HepG2 (cell line): Measurements from ENCODE around the gene MAP7D3. TPM values are rescaled to one million over a fixed set of nuclear protein-coding genes. Genes with fewer than 3 reads are reported as not detected.
"Not testable (repeated sequence)": the region's sequence is repeated elsewhere in the genome, so short reads cannot be mapped to it uniquely, and the experiment has no call there.

ENCODE experiments used
- ATAC-seq: fragments of 200-7000 bp; cut with Tn5 transposase; 3 replicates; pipeline ENCODE4 v1.9.1; 2020; ENCODE audit warnings: mild to moderate bottlenecking, moderate library complexity
- BruUV-seq: library from RNA; stranded (reverse); fragments of 400-500 nt; replicated peaks from 2 replicates; lab custom pipeline; 2021; lab: Mats Ljungman, UMichigan
- CTCF ChIA-PET: fragments of 300-600 bp; formaldehyde crosslinking; extraction: SDS; loops from one replicate; lab custom pipeline; 2021; ENCODE audit warnings: low total read pairs, inconsistent platforms, low intra/inter-chr PET ratio; lab: Yijun Ruan, JAX
- POLR2A ChIA-PET: fragments of 350-600 bp; sonication (Branson Sonifier 250); formaldehyde crosslinking; loops from one replicate; lab custom pipeline; 2020; ENCODE audit warnings: antibody characterized with exemption, inconsistent platforms; lab: Yijun Ruan, JAX
- DNase-seq: peaks from one replicate; pipeline ENCODE4 v3.0.0-alpha.2; 2015; ENCODE audit warnings: low spot score
- FAIRE-seq: peaks from 3 replicates; lab custom pipeline; 2011; peaks lifted over from hg19 to GRCh38; lab: Jason Lieb, UNC
- H2AFZ ChIP-seq: one replicate; pipeline ENCODE4 v1.6.1; 2011; ENCODE audit warnings: low read length, inconsistent platforms
- H3K27ac ChIP-seq: fragments of 300-600 bp; 3 replicates; pipeline ENCODE4 v1.8.0; 2011; ENCODE audit warnings: mixed run types, mild to moderate bottlenecking, mixed read lengths, low read length, inconsistent platforms; ENCODE audit not compliant: insufficient read depth; ENCODE audit errors: extremely low read length
- H3K27me3 ChIP-seq, 2 experiments: fragments of 200-600 bp in 1 of 2; 2 replicates in 1 of 2; 3 replicates in 1 of 2; pipeline versions ENCODE4 v1.6.0 to v1.8.0; 2011; ENCODE audit warnings: low read length in 2 of 2, mild to moderate bottlenecking in 2 of 2, moderate library complexity in 2 of 2, inconsistent platforms in 1 of 2; ENCODE audit not compliant: insufficient read depth in 2 of 2, control insufficient read depth in 1 of 2
- H3K36me3 ChIP-seq, 2 experiments: fragments of 200-600 bp in 1 of 2; replicated peaks in 1 of 2; 2 replicates in 1 of 2; 3 replicates in 1 of 2; pipeline versions ENCODE4 v1.5.1 to v1.8.0; 2011; ENCODE audit warnings: low read length in 2 of 2, inconsistent platforms in 1 of 2; ENCODE audit not compliant: insufficient read depth in 2 of 2, control insufficient read depth in 1 of 2
- H3K4me1 ChIP-seq: 2 replicates; pipeline ENCODE4 v1.5.1; 2012; ENCODE audit warnings: low read length, inconsistent platforms; ENCODE audit not compliant: insufficient read depth
- H3K4me2 ChIP-seq: 2 replicates; pipeline ENCODE4 v1.6.0; 2011; ENCODE audit warnings: low read depth, low read length, inconsistent platforms
- H3K4me3 ChIP-seq, 3 experiments: fragments of 200-600 bp in 1 of 3; sonication (generic), shearing (Covaris generic) in 1 of 3; replicated peaks in 1 of 3; 2 replicates each; pipeline ENCODE4 v1.5.1; 2011 to 2016; ENCODE audit warnings: low read length in 3 of 3, inconsistent platforms in 2 of 3, low read depth in 2 of 3, mild to moderate bottlenecking in 2 of 3, control low read depth in 1 of 3, mixed read lengths in 1 of 3; ENCODE audit not compliant: insufficient read depth in 1 of 3
- H3K79me2 ChIP-seq: one replicate; pipeline ENCODE4 v1.6.1; 2011; ENCODE audit warnings: low read length, inconsistent platforms; ENCODE audit not compliant: insufficient read depth
- H3K9ac ChIP-seq: 2 replicates; pipeline ENCODE4 v1.6.0; 2011; ENCODE audit warnings: mild to moderate bottlenecking, low read depth, low read length, inconsistent platforms; ENCODE audit not compliant: insufficient read depth
- H3K9me3 ChIP-seq: 2 replicates; pipeline ENCODE4 v1.5.1; 2012; ENCODE audit warnings: mild to moderate bottlenecking, low read length
- H4K20me1 ChIP-seq: 2 replicates; pipeline ENCODE4 v1.6.0; 2011; ENCODE audit warnings: inconsistent platforms, mild to moderate bottlenecking, low read length, moderate library complexity; ENCODE audit not compliant: insufficient read depth
- JUND ChIP-seq: sonication (generic); formaldehyde crosslinking; IDR thresholded peaks from 2 replicates; pipeline ENCODE4 v1.8.0; 2022; ENCODE audit warnings: mild to moderate bottlenecking, missing genetic modification reagents
- MIER2 ChIP-seq: IDR thresholded peaks from 2 replicates; pipeline ENCODE4 v1.6.1; 2016; ENCODE audit warnings: missing biosample characterization, missing genetic modification reagents
- MZF1 ChIP-seq: sonication (generic); formaldehyde crosslinking; IDR thresholded peaks from 2 replicates; pipeline ENCODE4 v1.8.1; 2023; ENCODE audit warnings: mild to moderate bottlenecking, missing genetic modification reagents, borderline replicate concordance
- RBAK ChIP-seq: sonication (generic); formaldehyde crosslinking; IDR thresholded peaks from 2 replicates; pipeline ENCODE4 v1.5.1; 2020; ENCODE audit warnings: mild to moderate bottlenecking, missing genetic modification reagents
- REXO4 ChIP-seq: sonication (generic); formaldehyde crosslinking; IDR thresholded peaks from 2 replicates; pipeline ENCODE4 v1.8.0; 2022; ENCODE audit warnings: missing genetic modification reagents, mild to moderate bottlenecking, borderline replicate concordance
- WGBS: methylation state at CpG from one replicate; pipeline ENCODE4 v1.1.6; 2017; ENCODE audit warnings: low lambda C conversion rate; 5-methylcytosine and 5-hydroxymethylcytosine counted together
- in situ Hi-C: cut with HindIII; loops from 2 replicates; pipeline ENCODE4 v1.10.0; 2017; ENCODE audit warnings: low pct_unique_long_range_greater_than_20kb; ENCODE audit not compliant: extremely low pct_ligation_motif_present
- intact Hi-C: fragments of 100-400 bp; cut with micrococcal nuclease; formaldehyde crosslinking; loops from one replicate; pipeline ENCODE4 v1.10.0; 2022; ENCODE audit not compliant: unreplicated experiment
- polyA plus RNA-seq, 8 experiments: library from polyadenylated mRNA; depleted of rRNA in 3 of 8; stranded (reverse) in 7 of 8; unstranded in 1 of 8; fragments of >200 nt; fragmentation: Illumina TruSeq in 4 of 8; extraction: Trizol in 4 of 8; gene quantifications; 2 replicates each; pipeline versions ENCODE4 v1.2.1 to v1.2.3, GENCODE V29; 2011 to 2016; ENCODE audit warnings: low read depth in 4 of 8, missing spikeins in 1 of 8, mixed read lengths in 1 of 8; ENCODE audit not compliant: insufficient read depth in 1 of 8
- total RNA-seq, 5 experiments: library from RNA; depleted of rRNA; stranded (reverse); fragments of >200 nt; fragmentation: Illumina TruSeq; extraction: Trizol; gene quantifications; 2 replicates each; pipeline ENCODE4 v1.2.3, GENCODE V29; 2016; ENCODE audit warnings: low read depth in 1 of 5
- TF ChIP-seq, protein P1 (sequence below): sonication (generic); formaldehyde crosslinking; IDR thresholded peaks from 2 replicates; pipeline ENCODE4 v1.9.0; 2022; ENCODE audit warnings: low read depth, missing genetic modification reagents

Gene MAP7D3
- total and polyA plus RNA-seq, 2 of the 13 experiments (the other 11 are each of a cell fraction or from before 2014, with no cell fraction given), result not detected

DNA sequence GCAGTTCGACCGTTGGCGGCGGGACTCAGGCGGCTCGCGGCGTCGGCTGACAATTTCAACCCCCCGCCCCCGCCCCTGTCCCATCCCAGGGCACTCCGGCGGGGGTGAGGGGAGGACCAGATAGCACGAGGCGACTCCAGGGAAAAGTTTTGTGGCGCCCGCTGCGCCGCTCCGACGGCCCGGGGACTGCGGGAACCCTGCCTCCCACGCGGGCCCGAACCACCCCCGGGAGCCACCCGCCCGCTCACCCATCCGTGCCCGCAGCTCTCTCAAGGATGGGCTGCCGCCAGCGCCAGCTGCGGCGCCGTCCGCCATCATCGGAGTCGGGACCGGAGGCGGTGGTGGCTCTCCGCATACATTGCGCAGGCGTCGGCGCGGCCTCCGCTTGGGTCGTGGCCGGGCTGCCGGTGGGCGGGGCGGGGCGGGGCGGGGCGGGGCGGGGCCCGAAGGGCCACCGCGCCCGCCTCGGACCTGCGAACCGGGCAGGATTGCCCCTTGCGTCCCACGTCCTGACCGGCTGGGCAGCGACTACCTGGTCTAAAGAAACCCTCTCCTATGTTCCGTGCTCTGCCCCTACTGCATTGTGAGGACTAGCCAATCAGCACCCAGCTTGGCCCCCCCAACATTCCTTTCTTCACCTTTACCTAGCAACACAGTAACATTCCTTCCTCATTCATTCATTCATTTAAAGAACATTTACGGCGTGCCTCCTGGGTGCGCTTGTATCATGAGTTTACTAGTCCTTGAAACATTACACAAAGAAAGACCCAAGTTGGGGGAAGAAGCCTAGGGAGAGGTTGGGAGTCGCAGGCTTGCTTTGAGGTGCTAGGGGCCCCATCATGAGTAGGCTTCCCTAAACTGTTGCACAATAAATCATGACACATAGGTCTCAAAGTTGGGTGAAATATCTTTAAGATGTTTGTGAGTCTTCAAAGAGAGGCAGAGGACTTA lies at the start of gene MAP7D3 (continued):
- TF ChIP-seq, protein P1, sequence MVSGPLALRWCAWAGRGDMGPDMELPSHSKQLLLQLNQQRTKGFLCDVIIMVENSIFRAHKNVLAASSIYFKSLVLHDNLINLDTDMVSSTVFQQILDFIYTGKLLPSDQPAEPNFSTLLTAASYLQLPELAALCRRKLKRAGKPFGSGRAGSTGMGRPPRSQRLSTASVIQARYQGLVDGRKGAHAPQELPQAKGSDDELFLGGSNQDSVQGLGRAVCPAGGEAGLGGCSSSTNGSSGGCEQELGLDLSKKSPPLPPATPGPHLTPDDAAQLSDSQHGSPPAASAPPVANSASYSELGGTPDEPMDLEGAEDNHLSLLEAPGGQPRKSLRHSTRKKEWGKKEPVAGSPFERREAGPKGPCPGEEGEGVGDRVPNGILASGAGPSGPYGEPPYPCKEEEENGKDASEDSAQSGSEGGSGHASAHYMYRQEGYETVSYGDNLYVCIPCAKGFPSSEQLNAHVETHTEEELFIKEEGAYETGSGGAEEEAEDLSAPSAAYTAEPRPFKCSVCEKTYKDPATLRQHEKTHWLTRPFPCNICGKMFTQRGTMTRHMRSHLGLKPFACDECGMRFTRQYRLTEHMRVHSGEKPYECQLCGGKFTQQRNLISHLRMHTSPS (CRISPR knock-in tag), result no peak

DNA sequence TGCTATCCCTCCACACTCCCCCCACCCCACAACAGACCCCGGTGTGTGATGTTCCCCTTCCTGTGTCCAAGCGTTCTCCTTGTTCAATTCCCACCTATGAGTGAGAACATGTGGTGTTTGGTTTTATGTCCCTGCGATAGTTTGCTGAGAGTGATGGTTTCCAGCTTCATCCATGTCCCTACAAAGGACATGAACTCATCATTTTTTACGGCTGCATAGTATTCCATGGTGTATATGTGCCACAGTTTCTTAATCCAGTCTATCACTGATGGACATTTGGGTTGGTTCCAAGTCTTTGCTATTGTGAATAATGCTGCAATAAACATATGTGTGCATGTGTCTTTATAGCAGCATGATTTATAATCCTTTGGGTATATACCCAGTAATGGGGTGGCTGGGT lies 49.5 kb upstream of the MAP7D3 start, which contains the start of gene ADGRG4:
TSS of gene ADGRG4 (plus strand) at position 243 of the 400 bp plus-strand sequence. CDS start 7,815 bp downstream, outside the sequence.
- BruUV-seq, CTCF ChIA-PET, in situ Hi-C loops, ATAC-seq, intact Hi-C loops, H2AFZ ChIP-seq, H4K20me1 ChIP-seq, H3K9ac ChIP-seq, H3K9me3 ChIP-seq, H3K4me3 ChIP-seq, FAIRE-seq, H3K4me1 ChIP-seq, H3K36me3 ChIP-seq, H3K27ac ChIP-seq, DNase-seq, H3K79me2 ChIP-seq, H3K4me2 ChIP-seq, POLR2A ChIA-PET, H3K27me3 ChIP-seq: not testable (repeated sequence)
- 48% methylated on average over 4 of the region's 4 CpGs for WGBS

DNA sequence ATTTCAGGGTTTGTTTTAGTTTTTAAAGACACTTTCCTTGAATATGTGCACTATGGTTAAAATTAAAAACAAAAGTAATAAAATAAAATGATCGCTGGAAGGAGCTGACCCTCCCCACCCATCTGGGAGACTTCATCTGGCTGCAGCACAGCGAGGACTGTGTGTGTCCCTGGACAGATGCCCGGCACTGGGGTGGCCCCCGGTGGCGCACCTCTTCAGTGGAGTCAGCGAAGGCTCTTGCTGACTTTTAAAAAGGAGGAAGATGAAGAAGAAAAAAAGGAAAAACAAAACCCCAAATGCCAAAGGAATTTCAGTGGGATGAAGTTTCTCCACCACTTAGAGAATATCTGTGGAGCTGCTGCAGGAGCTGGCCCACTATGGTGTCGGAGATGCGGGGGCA lies 44.2 kb upstream of the MAP7D3 start:
- no peak overlapping the region for H3K4me2 ChIP-seq
- no peak for DNase-seq
- FAIRE-seq, result no peak
- BruUV-seq, result no TSS peak
- no peak overlapping the region for H3K9ac ChIP-seq
- no peaks in the 10 kb centered on the region for H3K79me2 ChIP-seq
- in situ Hi-C loops (no loop called here), intact Hi-C loops (no loop called here)
- no peak overlapping the region for H3K27ac ChIP-seq
- H3K27me3 ChIP-seq, result no peaks in the 10 kb centered on the region; a peak in 1 of 5 replicates
- no peaks in the 10 kb centered on the region for H4K20me1 ChIP-seq
- no peak for ATAC-seq
- H3K9me3 ChIP-seq, result no peaks in the 10 kb centered on the region
- no peak overlapping the region for H2AFZ ChIP-seq
- TF ChIP-seq JUND (no peak), REXO4 (CRISPR knock-in tag) (no peak), MIER2 (no peak), RBAK (CRISPR knock-in tag) (no peak), MZF1 (no peak)
- TF ChIP-seq, all 625 proteins: peak for 0
- CTCF ChIA-PET, result no interaction called here
- no peak overlapping the region for H3K4me3 ChIP-seq
- H3K4me1 ChIP-seq, result no peaks in the 10 kb centered on the region
- no peaks in the 10 kb centered on the region for H3K36me3 ChIP-seq
- POLR2A ChIA-PET, result no interaction called here
- 22% methylated on average over 8 of the region's 8 CpGs for WGBS
